ENCODE results near the gene KIF21A.
"Not testable (repeated sequence)": the region's sequence is repeated elsewhere in the genome, so short reads cannot be mapped to it uniquely, and the experiment has no call there.

KIF21A gene

GRCh38 chr12:39443081-39443928, at the start of gene KIF21A:
Gene KIF21A, minus strand, starts transcription at chr12:39443120. Its CDS starts 150 bp downstream, at chr12:39442970.
- peak; percentile 91 for DNase-seq

GRCh38 chr12:39490500-39491282, 47.8 kb upstream of the KIF21A start:
- DNase-seq = no peak

- DNase-seq = no peak
Measured at GRCh38 chr12:39483597-39483996, 40.7 kb upstream of the KIF21A start.

GRCh38 chr12:39483042-39483441, 40.1 kb upstream of the KIF21A start:
- DNase-seq = no peak

GRCh38 chr12:39476894-39477293, 34.0 kb upstream of the KIF21A start:
- DNase-seq = no peak

- DNase-seq = no peak
Measured at GRCh38 chr12:39476121-39476520, 33.2 kb upstream of the KIF21A start.

GRCh38 chr12:39475136-39475535, 32.2 kb upstream of the KIF21A start:
- not testable (repeated sequence) for DNase-seq

GRCh38 chr12:39467432-39467870, 24.5 kb upstream of the KIF21A start:
- DNase-seq = peak; percentile 7

- DNase-seq = no peak
Measured at GRCh38 chr12:39464976-39465695, 22.2 kb upstream of the KIF21A start.

GRCh38 chr12:39461059-39461458, 18.1 kb upstream of the KIF21A start:
- DNase-seq = no peak

- DNase-seq = no peak
Measured at GRCh38 chr12:39459027-39459434, 16.1 kb upstream of the KIF21A start.

GRCh38 chr12:39451977-39452376, 9.1 kb upstream of the KIF21A start:
- DNase-seq = no peak

- no peak for DNase-seq
Measured at GRCh38 chr12:39448038-39448437, 5.1 kb upstream of the KIF21A start.

- no peak for DNase-seq
Measured at GRCh38 chr12:39443929-39444209, 949 bp upstream of the KIF21A start.

GRCh38 chr12:39442831-39443080, 164 bp downstream of the KIF21A start:
- DNase-seq = no peak

- peak; percentile 61 for DNase-seq
Measured at GRCh38 chr12:39441963-39442830, 723 bp downstream of the KIF21A start.

- DNase-seq = no peak
Measured at GRCh38 chr12:39441189-39441962, 1.5 kb downstream of the KIF21A start.

- DNase-seq = no peak
Measured at GRCh38 chr12:39440781-39441180, 2.1 kb downstream of the KIF21A start.

- no peak for DNase-seq
Measured at GRCh38 chr12:39440101-39440500, 2.8 kb downstream of the KIF21A start.

GRCh38 chr12:39435531-39435930, 7.4 kb downstream of the KIF21A start:
- no peak for DNase-seq

GRCh38 chr12:39431797-39432196, 11.1 kb downstream of the KIF21A start:
- DNase-seq = no peak

Measured in activated CD4-positive, alpha-beta T cell treated with anti-CD3 and anti-CD28 coated beads for 48 hours (primary cell).